Measurements from ENCODE around the gene SLN.

DNA sequence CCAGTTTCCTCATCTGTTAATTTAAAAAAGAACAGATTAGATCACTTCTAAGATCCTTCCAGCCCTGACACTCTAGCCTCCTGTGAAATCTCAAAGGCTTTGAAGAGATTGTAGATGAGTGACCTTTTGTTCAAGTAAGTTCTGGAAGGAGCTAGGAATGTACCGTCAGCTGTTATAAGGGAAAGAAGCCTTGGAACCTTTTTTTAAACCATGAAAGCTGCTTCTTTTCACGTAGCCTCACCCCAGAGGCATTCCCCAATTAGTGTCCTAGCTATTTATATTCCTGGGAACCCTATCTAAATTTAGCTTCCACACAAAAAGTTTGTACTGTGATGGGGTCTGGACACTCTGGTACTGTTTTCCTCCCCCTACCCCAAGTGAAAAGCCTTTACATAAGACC lies 35.8 kb upstream of the SLN start:
- no peak for TF ChIP-seq SUZ12 (IDR thresholded peaks at IDR 0.05; ENCODE audit: extremely low read depth, insufficient read depth, insufficient read length)
- TF ChIP-seq YY1 (IDR thresholded peaks at IDR 0.05; ENCODE audit: insufficient read depth, insufficient read length): no peak
- TF ChIP-seq ZNF274 (IDR thresholded peaks at IDR 0.05; ENCODE audit: low read depth, low read length): no peak

Data from NT2/D1 (cell line).